GM19463 (cell line): ENCODE measurements around the gene PIP4K2A.

ENCODE experiments used
- ATAC-seq: cut with Tn5 transposase; IDR thresholded peaks from one replicate; pipeline ENCODE4 v1.9.1; 2021; ENCODE audit warnings: mild to moderate bottlenecking, moderate library complexity; ENCODE audit not compliant: unreplicated experiment

Gene PIP4K2A

GRCh38 chr10:22669163-22669711 is 45.1 kb downstream of the PIP4K2A start:
- peak; percentile 55 for ATAC-seq

- ATAC-seq: no peak
These were observed 47.3 kb downstream of the PIP4K2A start for GRCh38 chr10:22667093-22667480.

GRCh38 chr10:22666287-22667092 is 47.9 kb downstream of the PIP4K2A start:
- ATAC-seq: peak; percentile 75

- no peak for ATAC-seq
These were observed 49.0 kb downstream of the PIP4K2A start for GRCh38 chr10:22665329-22665728.

- ATAC-seq: no peak
These were observed 51.5 kb downstream of the PIP4K2A start for GRCh38 chr10:22662733-22663330.

GRCh38 chr10:22659866-22660265 is 54.5 kb downstream of the PIP4K2A start:
- no peak for ATAC-seq

GRCh38 chr10:22658745-22659410 is 55.5 kb downstream of the PIP4K2A start:
- no peak for ATAC-seq

- ATAC-seq: no peak
These were observed 56.7 kb downstream of the PIP4K2A start for GRCh38 chr10:22657566-22658225.

- no peak for ATAC-seq
These were observed 57.4 kb downstream of the PIP4K2A start for GRCh38 chr10:22657024-22657423.

GRCh38 chr10:22656036-22656435 is 58.3 kb downstream of the PIP4K2A start:
- ATAC-seq: no peak

- no peak for ATAC-seq
These were observed 58.9 kb downstream of the PIP4K2A start for GRCh38 chr10:22655312-22655981.

- no peak for ATAC-seq
These were observed 61.3 kb downstream of the PIP4K2A start for GRCh38 chr10:22652988-22653481.

GRCh38 chr10:22651276-22651980 is 63.0 kb downstream of the PIP4K2A start:
- peak; percentile 51 for ATAC-seq

GRCh38 chr10:22649994-22650393 is 64.4 kb downstream of the PIP4K2A start:
- no peak for ATAC-seq

- ATAC-seq: peak; percentile 24
These were observed 65.0 kb downstream of the PIP4K2A start for GRCh38 chr10:22649390-22649841.

- peak; percentile 45 for ATAC-seq
These were observed 65.8 kb downstream of the PIP4K2A start for GRCh38 chr10:22648547-22648961.

GRCh38 chr10:22647244-22647643 is 67.1 kb downstream of the PIP4K2A start:
- no peak for ATAC-seq

GRCh38 chr10:22646388-22646853 is 68.0 kb downstream of the PIP4K2A start:
- peak; percentile 41 for ATAC-seq

- ATAC-seq: no peak
These were observed 70.2 kb downstream of the PIP4K2A start for GRCh38 chr10:22644222-22644621.
